WTC11 (cell line): ENCODE data around the gene CD80. TPM values are rescaled to one million over a fixed set of nuclear protein-coding genes. Genes with fewer than 3 reads are reported as not detected.

Experiments
- ATAC-seq: fragments of 200-7000 bp; cut with Tn5 transposase; 2 replicates; pipeline ENCODE4 v1.10.0; 2021; ENCODE audit warnings: mild to moderate bottlenecking, moderate library complexity
- CTCF ChIA-PET: fragments of 300-600 bp; sonication (Branson Sonifier 250); formaldehyde crosslinking; loops from one replicate; lab custom pipeline; 2021; ENCODE audit warnings: antibody characterized with exemption; lab: Charles Lee
- POLR2A ChIA-PET: fragments of 350-600 bp; sonication (Branson Sonifier 250); formaldehyde crosslinking; loops from one replicate; lab custom pipeline; 2021; ENCODE audit warnings: antibody characterized with exemption; lab: Charles Lee
- DNase-seq: peaks from one replicate; pipeline ENCODE4 v3.0.0; 2021; ENCODE audit warnings: low spot score
- H3K27ac Mint-ChIP-seq: 2 replicates; pipeline ENCODE4 v1.8.0; 2021; ENCODE audit warnings: mixed read lengths
- H3K27me3 Mint-ChIP-seq: 2 replicates; pipeline ENCODE4 v1.8.0; 2021; ENCODE audit warnings: low read depth, mild to moderate bottlenecking, moderate library complexity, mixed read lengths
- H3K36me3 Mint-ChIP-seq: 2 replicates; pipeline ENCODE4 v1.8.0; 2021; ENCODE audit warnings: mixed read lengths
- H3K4me1 Mint-ChIP-seq: 2 replicates; pipeline ENCODE4 v1.8.0; 2022; ENCODE audit warnings: mixed read lengths
- H3K4me3 Mint-ChIP-seq: 2 replicates; pipeline ENCODE4 v1.8.0; 2021; ENCODE audit warnings: mild to moderate bottlenecking, moderate library complexity, mixed read lengths
- H3K9me3 Mint-ChIP-seq: 2 replicates; pipeline ENCODE4 v1.8.0; 2021; ENCODE audit warnings: mixed read lengths
- CTCF ChIP-seq: fragments of 200-600 bp; IDR thresholded peaks from 2 replicates; pipeline ENCODE4 v1.8.0; 2022; ENCODE audit warnings: antibody characterized with exemption
- ERG ChIP-seq: fragments of 250-450 bp; sonication (Bioruptor Pico); IDR thresholded peaks from 2 replicates; pipeline ENCODE4 v1.8.0; 2021; ENCODE audit warnings: mild to moderate bottlenecking
- FOXJ3 ChIP-seq: sonication (generic); formaldehyde crosslinking; IDR thresholded peaks from 2 replicates; pipeline ENCODE4 v1.9.0; 2021; ENCODE audit warnings: missing genetic modification reagents, mild to moderate bottlenecking, borderline replicate concordance
- FOXP1 ChIP-seq: sonication (generic); formaldehyde crosslinking; IDR thresholded peaks from 2 replicates; pipeline ENCODE4 v1.8.0; 2022; ENCODE audit warnings: missing genetic modification reagents, mild to moderate bottlenecking, moderate library complexity, borderline replicate concordance
- GRHL2 ChIP-seq: fragments of 250-450 bp; sonication (Bioruptor Pico); IDR thresholded peaks from 2 replicates; pipeline ENCODE4 v1.8.0; 2022; ENCODE audit warnings: mild to moderate bottlenecking, moderate library complexity; ENCODE audit not compliant: insufficient replicate concordance, severe bottlenecking
- IRF1 ChIP-seq: sonication (generic); formaldehyde crosslinking; IDR thresholded peaks from 2 replicates; pipeline ENCODE4 v1.8.0; 2023; ENCODE audit warnings: missing genetic modification reagents
- MYBL2 ChIP-seq: sonication (generic); formaldehyde crosslinking; IDR thresholded peaks from 2 replicates; pipeline ENCODE4 v1.8.1; 2023; ENCODE audit warnings: mild to moderate bottlenecking, moderate library complexity, missing genetic modification reagents
- NR3C1 ChIP-seq: sonication (generic); formaldehyde crosslinking; conservative IDR thresholded peaks from 2 replicates; pipeline ENCODE4 v1.8.1; 2023; ENCODE audit warnings: low read depth, mild to moderate bottlenecking, missing genetic modification reagents
- RORB ChIP-seq: fragments of 250-450 bp; sonication (Bioruptor Pico); IDR thresholded peaks from 2 replicates; pipeline ENCODE4 v1.9.0; 2021; ENCODE audit warnings: mild to moderate bottlenecking
- ZBTB21 ChIP-seq: sonication (generic); formaldehyde crosslinking; IDR thresholded peaks from 2 replicates; pipeline ENCODE4 v1.8.1; 2023; ENCODE audit warnings: mild to moderate bottlenecking, missing genetic modification reagents, borderline replicate concordance
- ZBTB43 ChIP-seq: sonication (generic); formaldehyde crosslinking; IDR thresholded peaks from 2 replicates; pipeline ENCODE4 v1.8.1; 2023; ENCODE audit warnings: mild to moderate bottlenecking, missing genetic modification reagents
- ZNF232 ChIP-seq: sonication (generic); formaldehyde crosslinking; IDR thresholded peaks from 2 replicates; pipeline ENCODE4 v1.8.0; 2022; ENCODE audit warnings: mild to moderate bottlenecking, missing genetic modification reagents
- ZSCAN18 ChIP-seq: fragments of 250-450 bp; sonication (Bioruptor Pico); IDR thresholded peaks from 2 replicates; pipeline ENCODE4 v2.1.2; 2022; ENCODE audit warnings: mild to moderate bottlenecking, moderate library complexity
- total RNA-seq: library from RNA; stranded (reverse); gene quantifications from 3 replicates; pipeline ENCODE4 v1.2.3, GENCODE V29; 2021
- TF ChIP-seq, protein P1 (sequence below): fragments of 250-450 bp; sonication (Bioruptor Pico); conservative IDR thresholded peaks from 2 replicates; pipeline ENCODE4 v1.9.0; 2021; ENCODE audit warnings: mild to moderate bottlenecking
- TF ChIP-seq, protein P2 (sequence below): sonication (generic); formaldehyde crosslinking; IDR thresholded peaks from 2 replicates; pipeline ENCODE4 v1.8.1; 2022; ENCODE audit warnings: mild to moderate bottlenecking, missing genetic modification reagents, moderate library complexity, borderline replicate concordance

The CD80 gene
- total RNA-seq, 1 experiment from 2014 or later: 0.24 TPM

GRCh38 chr3:119555929-119556328, 3.5 kb downstream of the CD80 start:
- no peaks in the 10 kb centered on the region for H3K36me3 Mint-ChIP-seq
- H3K27ac Mint-ChIP-seq: no peak overlapping the region
- H3K4me3 Mint-ChIP-seq: no peak overlapping the region
- no peaks in the 10 kb centered on the region for H3K9me3 Mint-ChIP-seq
- H3K27me3 Mint-ChIP-seq: no peaks in the 10 kb centered on the region; the same call in 1 of the 2 replicates
- peaks cover 16% of the 10 kb centered on the region; the same call in 1 of the 2 replicates for H3K4me1 Mint-ChIP-seq
- no peak for TF ChIP-seq GRHL2 (CRISPR knock-in tag)
- ATAC-seq: no peak
- ChIA-PET CTCF (no interaction called here), POLR2A (no interaction called here)
- DNase-seq: no peak

- no peak for ATAC-seq
- Mint-ChIP-seq H3K27ac (no peak overlapping the region), H3K4me1 (peaks cover 16% of the 10 kb centered on the region; the same call in 1 of the 2 replicates), H3K4me3 (no peak overlapping the region), H3K36me3 (no peaks in the 10 kb centered on the region)
- no peak for TF ChIP-seq IRF1
- no peak for TF ChIP-seq ZSCAN18
- TF ChIP-seq FOXP1 (CRISPR knock-in tag): no peak
- TF ChIP-seq FOXJ3: no peak
- TF ChIP-seq, protein P1, sequence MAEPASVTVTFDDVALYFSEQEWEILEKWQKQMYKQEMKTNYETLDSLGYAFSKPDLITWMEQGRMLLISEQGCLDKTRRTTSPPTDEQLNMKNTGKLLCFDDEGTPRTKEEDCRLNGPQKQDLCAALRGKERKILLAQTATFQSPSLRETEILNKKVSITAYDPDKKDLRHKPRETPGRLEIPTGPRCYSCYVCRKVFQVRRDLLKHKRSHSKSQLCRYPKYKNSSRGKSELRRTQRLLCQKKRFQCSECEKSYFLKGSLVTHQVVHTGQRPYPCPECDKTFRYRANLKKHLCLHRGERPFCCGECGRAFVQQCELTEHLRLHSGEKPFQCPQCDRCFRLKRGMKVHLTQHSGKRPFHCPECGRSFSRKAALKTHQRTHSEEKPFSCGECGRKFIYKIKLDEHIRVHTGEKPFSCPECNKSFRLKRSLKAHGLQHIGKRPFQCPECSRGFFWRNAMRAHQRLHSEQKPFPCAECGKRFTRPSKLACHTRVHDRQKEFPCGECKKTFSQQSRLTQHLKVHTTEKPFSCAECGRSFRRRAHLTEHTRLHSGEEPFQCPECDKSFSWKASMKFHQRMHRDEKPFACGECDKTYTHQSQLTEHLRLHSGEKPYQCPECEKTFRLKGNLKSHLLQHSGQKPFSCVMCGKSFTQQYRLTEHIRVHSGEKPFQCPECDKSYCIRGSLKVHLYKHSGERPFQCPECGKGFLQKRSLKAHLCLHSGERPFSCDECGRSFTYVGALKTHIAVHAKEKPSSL: no peak
- TF ChIP-seq RORB: no peak
- no peak for TF ChIP-seq MYBL2
- no peak for TF ChIP-seq ZBTB43
- TF ChIP-seq ZNF232 (CRISPR knock-in tag): no peak
- no peak for TF ChIP-seq NR3C1 (CRISPR knock-in tag)
- no peak for TF ChIP-seq GRHL2 (CRISPR knock-in tag)
- TF ChIP-seq, protein P2, sequence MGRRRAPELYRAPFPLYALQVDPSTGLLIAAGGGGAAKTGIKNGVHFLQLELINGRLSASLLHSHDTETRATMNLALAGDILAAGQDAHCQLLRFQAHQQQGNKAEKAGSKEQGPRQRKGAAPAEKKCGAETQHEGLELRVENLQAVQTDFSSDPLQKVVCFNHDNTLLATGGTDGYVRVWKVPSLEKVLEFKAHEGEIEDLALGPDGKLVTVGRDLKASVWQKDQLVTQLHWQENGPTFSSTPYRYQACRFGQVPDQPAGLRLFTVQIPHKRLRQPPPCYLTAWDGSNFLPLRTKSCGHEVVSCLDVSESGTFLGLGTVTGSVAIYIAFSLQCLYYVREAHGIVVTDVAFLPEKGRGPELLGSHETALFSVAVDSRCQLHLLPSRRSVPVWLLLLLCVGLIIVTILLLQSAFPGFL: no peak
- no peak for TF ChIP-seq ZBTB21 (CRISPR knock-in tag)
- TF ChIP-seq CTCF: no peak
- TF ChIP-seq ERG (CRISPR knock-in tag): no peak
- TF ChIP-seq, all 79 proteins: peak for 0
- Mint-ChIP-seq H3K27me3 (no peaks in the 10 kb centered on the region; the same call in 1 of the 2 replicates), H3K9me3 (no peaks in the 10 kb centered on the region)
- POLR2A ChIA-PET: no interaction called here
- DNase-seq: no peak
- CTCF ChIA-PET: no interaction called here
Observed at GRCh38 chr3:119555309-119555735, 4.1 kb downstream of the CD80 start.
